ENCODE data around the gene COPG2.

The COPG2 gene, protein sequence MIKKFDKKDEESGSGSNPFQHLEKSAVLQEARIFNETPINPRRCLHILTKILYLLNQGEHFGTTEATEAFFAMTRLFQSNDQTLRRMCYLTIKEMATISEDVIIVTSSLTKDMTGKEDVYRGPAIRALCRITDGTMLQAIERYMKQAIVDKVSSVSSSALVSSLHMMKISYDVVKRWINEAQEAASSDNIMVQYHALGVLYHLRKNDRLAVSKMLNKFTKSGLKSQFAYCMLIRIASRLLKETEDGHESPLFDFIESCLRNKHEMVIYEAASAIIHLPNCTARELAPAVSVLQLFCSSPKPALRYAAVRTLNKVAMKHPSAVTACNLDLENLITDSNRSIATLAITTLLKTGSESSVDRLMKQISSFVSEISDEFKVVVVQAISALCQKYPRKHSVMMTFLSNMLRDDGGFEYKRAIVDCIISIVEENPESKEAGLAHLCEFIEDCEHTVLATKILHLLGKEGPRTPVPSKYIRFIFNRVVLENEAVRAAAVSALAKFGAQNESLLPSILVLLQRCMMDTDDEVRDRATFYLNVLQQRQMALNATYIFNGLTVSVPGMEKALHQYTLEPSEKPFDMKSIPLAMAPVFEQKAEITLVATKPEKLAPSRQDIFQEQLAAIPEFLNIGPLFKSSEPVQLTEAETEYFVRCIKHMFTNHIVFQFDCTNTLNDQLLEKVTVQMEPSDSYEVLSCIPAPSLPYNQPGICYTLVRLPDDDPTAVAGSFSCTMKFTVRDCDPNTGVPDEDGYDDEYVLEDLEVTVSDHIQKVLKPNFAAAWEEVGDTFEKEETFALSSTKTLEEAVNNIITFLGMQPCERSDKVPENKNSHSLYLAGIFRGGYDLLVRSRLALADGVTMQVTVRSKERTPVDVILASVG

GRCh38 chr7:130668258-130669084 lies at the start of gene COPG2:
COPG2 (minus strand) TSS chr7:130668748; CDS start chr7:130668668, 80 bp downstream.
- Histone ChIP-seq H3K36me3 (ENCODE audit: insufficient read depth, insufficient read length, low read length) (peaks cover 4% of the 10 kb centered on the region), H3K4me3 (ENCODE audit: insufficient read length, low read depth) (peak within 1 kb of the TSS; percentile 73)
- DNase-seq (ENCODE audit: low read depth, low spot score), result peak; percentile 82

DNA sequence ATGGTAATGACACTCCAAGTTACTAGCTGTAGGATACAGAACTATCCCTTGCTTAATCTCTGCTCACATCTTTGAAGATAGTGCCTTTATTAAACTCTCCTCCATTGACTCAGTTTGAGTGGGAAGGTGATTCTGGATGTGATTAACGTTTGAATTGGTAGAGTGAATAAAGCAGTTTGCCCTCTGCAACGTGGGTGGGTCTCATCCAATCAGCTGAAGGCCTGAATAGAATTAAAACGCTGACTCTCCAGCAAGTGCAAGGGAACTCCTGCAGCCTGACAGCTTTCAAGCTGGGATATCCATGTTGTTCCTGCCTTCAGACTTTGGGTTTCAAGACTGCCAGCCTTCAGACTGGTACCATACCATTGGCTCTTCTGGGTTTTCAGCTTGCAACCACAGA lies 43.9 kb upstream of the COPG2 start:
- TF ChIP-seq SUZ12 (IDR thresholded peaks at IDR 0.05; ENCODE audit: extremely low read depth, insufficient read depth, insufficient read length), result no peak
- no peak for DNase-seq (ENCODE audit: low read depth, low spot score)
- Histone ChIP-seq H3K4me1 (ENCODE audit: insufficient read depth, insufficient read length) (no peaks in the 10 kb centered on the region), H3K36me3 (ENCODE audit: insufficient read depth, insufficient read length, low read length) (no peaks in the 10 kb centered on the region), H3K9ac (ENCODE audit: insufficient read length, low read depth) (no peak overlapping the region), H3K4me3 (ENCODE audit: insufficient read length, low read depth) (no peak overlapping the region), H3K27me3 (ENCODE audit: insufficient read depth, insufficient read length) (no peaks in the 10 kb centered on the region), H3K9me3 (ENCODE audit: insufficient read depth, low read length) (no peaks in the 10 kb centered on the region)

More at GRCh38 chr7:130668258-130669084, at the start of gene COPG2:
- Histone ChIP-seq H3K9ac (ENCODE audit: insufficient read length, low read depth) (peak within 1 kb of the TSS; percentile 86), H3K27me3 (ENCODE audit: insufficient read depth, insufficient read length) (peaks cover 16% of the 10 kb centered on the region), H3K4me1 (ENCODE audit: insufficient read depth, insufficient read length) (no peaks in the 10 kb centered on the region), H3K9me3 (ENCODE audit: insufficient read depth, low read length) (no peaks in the 10 kb centered on the region)
- TF ChIP-seq ZNF274 (IDR thresholded peaks at IDR 0.05; ENCODE audit: low read depth, low read length) (no peak), YY1 (IDR thresholded peaks at IDR 0.05; ENCODE audit: insufficient read depth, insufficient read length) (no peak), SUZ12 (IDR thresholded peaks at IDR 0.05; ENCODE audit: extremely low read depth, insufficient read depth, insufficient read length) (no peak)

GRCh38 chr7:130708766-130709165 lies 40.2 kb upstream of the COPG2 start:
- no peak for DNase-seq (ENCODE audit: low read depth, low spot score)
- no peak for TF ChIP-seq SUZ12 (IDR thresholded peaks at IDR 0.05; ENCODE audit: extremely low read depth, insufficient read depth, insufficient read length)
- no peak for TF ChIP-seq YY1 (IDR thresholded peaks at IDR 0.05; ENCODE audit: insufficient read depth, insufficient read length)
- no peak for TF ChIP-seq ZNF274 (IDR thresholded peaks at IDR 0.05; ENCODE audit: low read depth, low read length)

DNA sequence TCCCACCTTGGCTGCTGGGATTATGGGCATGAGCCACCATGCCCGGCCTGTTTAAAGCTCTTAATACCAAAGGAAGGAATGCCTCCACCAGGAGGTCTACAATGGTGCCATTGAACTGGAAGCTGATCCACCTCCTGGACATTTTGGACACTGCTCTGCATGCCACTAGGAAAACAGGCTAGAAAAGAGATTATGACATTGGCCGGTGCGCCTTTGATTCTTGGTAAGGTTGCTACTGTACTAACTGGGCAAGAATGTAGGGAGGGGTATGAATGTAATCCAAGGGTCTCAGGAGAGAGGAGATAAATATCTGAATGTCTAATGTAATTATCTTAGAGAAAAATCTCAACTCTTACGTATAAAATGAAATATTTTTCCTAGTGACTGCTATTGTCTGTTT lies 39.5 kb upstream of the COPG2 start:
- TF ChIP-seq SUZ12 (IDR thresholded peaks at IDR 0.05; ENCODE audit: extremely low read depth, insufficient read depth, insufficient read length) (no peak), YY1 (IDR thresholded peaks at IDR 0.05; ENCODE audit: insufficient read depth, insufficient read length) (no peak), ZNF274 (IDR thresholded peaks at IDR 0.05; ENCODE audit: low read depth, low read length) (no peak)
- DNase-seq (ENCODE audit: low read depth, low spot score), result no peak
- H3K4me1 ChIP-seq (ENCODE audit: insufficient read depth, insufficient read length), result no peaks in the 10 kb centered on the region

More at GRCh38 chr7:130708766-130709165, 40.2 kb upstream of the COPG2 start:
- H3K27me3 ChIP-seq (ENCODE audit: insufficient read depth, insufficient read length), result no peaks in the 10 kb centered on the region
- H3K9me3 ChIP-seq (ENCODE audit: insufficient read depth, low read length), result 0 out of 2 replicates have a peak, but pooled peaks cover 6% of the 10 kb centered on the region
- no peaks in the 10 kb centered on the region for H3K36me3 ChIP-seq (ENCODE audit: insufficient read depth, insufficient read length, low read length)
- no peaks in the 10 kb centered on the region for H3K4me1 ChIP-seq (ENCODE audit: insufficient read depth, insufficient read length)
- no peak overlapping the region for H3K4me3 ChIP-seq (ENCODE audit: insufficient read length, low read depth)
- no peak overlapping the region for H3K9ac ChIP-seq (ENCODE audit: insufficient read length, low read depth)

GRCh38 chr7:130703851-130704250 lies 35.3 kb upstream of the COPG2 start:
- no peak for DNase-seq (ENCODE audit: low read depth, low spot score)
- H3K9me3 ChIP-seq (ENCODE audit: insufficient read depth, low read length), result 0 out of 2 replicates have a peak, but pooled peaks cover 6% of the 10 kb centered on the region
- no peaks in the 10 kb centered on the region for H3K27me3 ChIP-seq (ENCODE audit: insufficient read depth, insufficient read length)

More for the DNA sequence above, 39.5 kb upstream of the COPG2 start:
- Histone ChIP-seq H3K27me3 (ENCODE audit: insufficient read depth, insufficient read length) (no peaks in the 10 kb centered on the region), H3K36me3 (ENCODE audit: insufficient read depth, insufficient read length, low read length) (no peaks in the 10 kb centered on the region), H3K9me3 (ENCODE audit: insufficient read depth, low read length) (0 out of 2 replicates have a peak, but pooled peaks cover 6% of the 10 kb centered on the region), H3K9ac (ENCODE audit: insufficient read length, low read depth) (no peak overlapping the region), H3K4me3 (ENCODE audit: insufficient read length, low read depth) (no peak overlapping the region)

GRCh38 chr7:130701650-130702049 lies 33.1 kb upstream of the COPG2 start:
- no peak for TF ChIP-seq SUZ12 (IDR thresholded peaks at IDR 0.05; ENCODE audit: extremely low read depth, insufficient read depth, insufficient read length)
- no peak for TF ChIP-seq YY1 (IDR thresholded peaks at IDR 0.05; ENCODE audit: insufficient read depth, insufficient read length)
- TF ChIP-seq ZNF274 (IDR thresholded peaks at IDR 0.05; ENCODE audit: low read depth, low read length), result no peak
- H3K4me3 ChIP-seq (ENCODE audit: insufficient read length, low read depth), result no peak overlapping the region
- H3K9ac ChIP-seq (ENCODE audit: insufficient read length, low read depth), result no peak overlapping the region
- DNase-seq (ENCODE audit: low read depth, low spot score), result no peak
- H3K27me3 ChIP-seq (ENCODE audit: insufficient read depth, insufficient read length), result no peaks in the 10 kb centered on the region
- H3K36me3 ChIP-seq (ENCODE audit: insufficient read depth, insufficient read length, low read length), result no peaks in the 10 kb centered on the region
- H3K4me1 ChIP-seq (ENCODE audit: insufficient read depth, insufficient read length), result no peaks in the 10 kb centered on the region
- H3K9me3 ChIP-seq (ENCODE audit: insufficient read depth, low read length), result 0 out of 2 replicates have a peak, but pooled peaks cover 4% of the 10 kb centered on the region

More at GRCh38 chr7:130703851-130704250, 35.3 kb upstream of the COPG2 start:
- no peaks in the 10 kb centered on the region for H3K4me1 ChIP-seq (ENCODE audit: insufficient read depth, insufficient read length)
- no peaks in the 10 kb centered on the region for H3K36me3 ChIP-seq (ENCODE audit: insufficient read depth, insufficient read length, low read length)
- H3K9ac ChIP-seq (ENCODE audit: insufficient read length, low read depth), result no peak overlapping the region
- no peak overlapping the region for H3K4me3 ChIP-seq (ENCODE audit: insufficient read length, low read depth)
- TF ChIP-seq YY1 (IDR thresholded peaks at IDR 0.05; ENCODE audit: insufficient read depth, insufficient read length) (no peak), SUZ12 (IDR thresholded peaks at IDR 0.05; ENCODE audit: extremely low read depth, insufficient read depth, insufficient read length) (no peak), ZNF274 (IDR thresholded peaks at IDR 0.05; ENCODE audit: low read depth, low read length) (no peak)
